Endothelial cell of umbilical vein (primary cell): ENCODE measurements around the gene IL12B. TPM values are rescaled to one million over a fixed set of nuclear protein-coding genes. Genes with fewer than 3 reads are reported as not detected.

Experiments used
- BruUV-seq: library from RNA; stranded (reverse); fragments of 400-500 nt; replicated peaks from 2 replicates; lab custom pipeline; 2021; lab: Mats Ljungman, UMichigan
- CTCF ChIA-PET: fragments of 300-600, 350-600 bp; sonication (Branson Sonifier 250); formaldehyde crosslinking; loops from one replicate; lab custom pipeline; 2021; ENCODE audit warnings: antibody characterized with exemption, inconsistent platforms; lab: Charles Lee
- POLR2A ChIA-PET: fragments of 300-600, 350-600 bp; sonication (Branson Sonifier 250); formaldehyde crosslinking; loops from one replicate; lab custom pipeline; 2021; ENCODE audit warnings: antibody characterized with exemption, inconsistent platforms; lab: Charles Lee
- DNase-seq: peaks from one replicate; pipeline ENCODE4 v3.0.0-alpha.2; 2011; ENCODE audit warnings: low read depth, low spot score
- FAIRE-seq: peaks from 2 replicates; lab custom pipeline; 2011; peaks lifted over from hg19 to GRCh38; lab: Jason Lieb, UNC
- H2AFZ ChIP-seq: 2 replicates; pipeline ENCODE4 v1.6.0; 2012; ENCODE audit warnings: low read depth, low read length, control low read depth, inconsistent platforms
- H3K27ac ChIP-seq: 2 replicates; pipeline ENCODE4 v1.5.1; 2011; ENCODE audit warnings: low read depth, mild to moderate bottlenecking, control low read depth, low read length, moderate library complexity; ENCODE audit not compliant: insufficient read depth
- H3K27me3 ChIP-seq, 2 experiments: 2 replicates each; pipeline versions ENCODE4 v1.6.0 to v1.6.1; 2011; ENCODE audit warnings: low read length in 2 of 2, mixed read lengths in 1 of 2; ENCODE audit not compliant: control insufficient read depth in 2 of 2, insufficient read depth in 2 of 2
- H3K36me3 ChIP-seq, 2 experiments: 2 replicates in 1 of 2; 3 replicates in 1 of 2; pipeline ENCODE4 v1.5.1; 2011; ENCODE audit warnings: low read length in 2 of 2, mild to moderate bottlenecking in 1 of 2, moderate library complexity in 1 of 2; ENCODE audit not compliant: control insufficient read depth in 2 of 2, insufficient read depth in 2 of 2; ENCODE audit errors: extremely low read depth in 1 of 2
- H3K4me1 ChIP-seq: 3 replicates; pipeline ENCODE4 v1.5.1; 2011; ENCODE audit warnings: mild to moderate bottlenecking, low read length; ENCODE audit not compliant: control insufficient read depth, insufficient read depth; ENCODE audit errors: extremely low read depth
- H3K4me2 ChIP-seq: 2 replicates; pipeline ENCODE4 v1.6.1; 2011; ENCODE audit warnings: low read length, control low read depth, mixed read lengths; ENCODE audit not compliant: insufficient read depth
- H3K4me3 ChIP-seq, 3 experiments: fragments of 200-600 bp in 1 of 3; sonication (generic), shearing (Covaris generic) in 1 of 3; replicated peaks in 1 of 3; 2 replicates each; pipeline ENCODE4 v1.5.1; 2011 to 2016; ENCODE audit warnings: control low read depth in 3 of 3, low read length in 3 of 3, mild to moderate bottlenecking in 2 of 3, inconsistent platforms in 1 of 3, low read depth in 1 of 3, moderate library complexity in 1 of 3; ENCODE audit not compliant: insufficient read depth in 1 of 3
- H3K79me2 ChIP-seq: 2 replicates; pipeline ENCODE4 v1.6.0; 2012; ENCODE audit warnings: low read length, inconsistent platforms; ENCODE audit not compliant: control insufficient read depth, insufficient read depth
- H3K9ac ChIP-seq: replicated peaks from 2 replicates; pipeline ENCODE3; 2011; ENCODE audit warnings: low read length, control low read depth; ENCODE audit not compliant: insufficient read depth; ENCODE audit errors: extremely low read depth
- H3K9me1 ChIP-seq: replicated peaks from 3 replicates; pipeline ENCODE4 v1.6.0; 2011; ENCODE audit warnings: mild to moderate bottlenecking, low read length; ENCODE audit not compliant: control insufficient read depth, insufficient read depth; ENCODE audit errors: extremely low read depth
- H3K9me3 ChIP-seq: replicated peaks from 2 replicates; pipeline ENCODE4 v1.5.1; 2012; ENCODE audit warnings: low read length, inconsistent platforms; ENCODE audit not compliant: control insufficient read depth, insufficient read depth
- H4K20me1 ChIP-seq: replicated peaks from 2 replicates; pipeline ENCODE3; 2011; ENCODE audit warnings: mild to moderate bottlenecking, low read length; ENCODE audit not compliant: control insufficient read depth, insufficient read depth; ENCODE audit errors: extremely low read depth
- EZH2 ChIP-seq: IDR thresholded peaks from 2 replicates; pipeline ENCODE4 v1.6.1; 2012; ENCODE audit warnings: borderline replicate concordance, low read depth, mild to moderate bottlenecking, moderate library complexity, low read length, inconsistent platforms; ENCODE audit not compliant: severe bottlenecking
- FOS ChIP-seq: IDR thresholded peaks from 2 replicates; pipeline ENCODE4 v1.6.1; 2011; ENCODE audit warnings: mild to moderate bottlenecking, low read length, moderate library complexity, borderline replicate concordance; ENCODE audit not compliant: insufficient read depth
- GATA2 ChIP-seq: IDR thresholded peaks from 2 replicates; pipeline ENCODE4 v1.7.0; 2011; ENCODE audit warnings: low read depth, mild to moderate bottlenecking, moderate library complexity, mixed read lengths, low read length; ENCODE audit not compliant: insufficient read length, insufficient read depth
- MYC ChIP-seq: IDR thresholded peaks from one replicate; pipeline ENCODE4 v1.6.1; 2011; ENCODE audit warnings: mild to moderate bottlenecking, low read depth, low read length
- POLR2A ChIP-seq: IDR thresholded peaks from 2 replicates; pipeline ENCODE4 v1.6.1; 2012; ENCODE audit warnings: low read depth, mild to moderate bottlenecking, control low read depth, low read length
- POLR2AphosphoS5 ChIP-seq: IDR thresholded peaks from 2 replicates; pipeline ENCODE4 v1.6.1; 2012; ENCODE audit warnings: low read depth, mild to moderate bottlenecking, control low read depth, low read length, moderate library complexity; ENCODE audit not compliant: insufficient read depth
- dilution Hi-C: fragments of 300-500 bp; cut with MboI; formaldehyde crosslinking; loops from one replicate; pipeline ENCODE4 v1.15.0; 2019; ENCODE audit warnings: low sequenced_read_pairs; ENCODE audit not compliant: extremely low pct_ligation_motif_present
- intact Hi-C: fragments of 100-400 bp; cut with micrococcal nuclease; formaldehyde crosslinking; loops from one replicate; pipeline ENCODE4 v1.10.0; 2022
- polyA plus RNA-seq, 4 experiments: library from polyadenylated mRNA; depleted of rRNA in 3 of 4; stranded (reverse) in 3 of 4; unstranded in 1 of 4; fragments of >200 nt; gene quantifications; 2 replicates each; pipeline versions ENCODE4 v1.2.1 to v1.2.3, GENCODE V29; 2011 to 2012; ENCODE audit warnings: missing spikeins in 1 of 4
- total RNA-seq: library from RNA; stranded (reverse); gene quantifications from 2 replicates; pipeline ENCODE4 v1.2.3, GENCODE V29; 2021
- TF ChIP-seq, protein P1 (sequence below): IDR thresholded peaks from 2 replicates; pipeline ENCODE4 v1.6.1; 2011; ENCODE audit not compliant: insufficient read depth, insufficient read length
- TF ChIP-seq, protein P2 (sequence below), 2 donors: IDR thresholded peaks; 1 replicate in 1 of 2; 2 replicates in 1 of 2; pipeline ENCODE4 v1.5.1; 2011; ENCODE audit warnings: low read length in 2 of 2, mild to moderate bottlenecking in 2 of 2, moderate library complexity in 2 of 2, control low read depth in 1 of 2, inconsistent platforms in 1 of 2, low read depth in 1 of 2; ENCODE audit not compliant: insufficient read depth in 1 of 2; ENCODE audit errors: extremely low read depth in 1 of 2

The IL12B gene
- total and polyA plus RNA-seq, 2 donors (not counting 3 experiments of a cell fraction or from before 2014, with no cell fraction given) = not detected

DNA sequence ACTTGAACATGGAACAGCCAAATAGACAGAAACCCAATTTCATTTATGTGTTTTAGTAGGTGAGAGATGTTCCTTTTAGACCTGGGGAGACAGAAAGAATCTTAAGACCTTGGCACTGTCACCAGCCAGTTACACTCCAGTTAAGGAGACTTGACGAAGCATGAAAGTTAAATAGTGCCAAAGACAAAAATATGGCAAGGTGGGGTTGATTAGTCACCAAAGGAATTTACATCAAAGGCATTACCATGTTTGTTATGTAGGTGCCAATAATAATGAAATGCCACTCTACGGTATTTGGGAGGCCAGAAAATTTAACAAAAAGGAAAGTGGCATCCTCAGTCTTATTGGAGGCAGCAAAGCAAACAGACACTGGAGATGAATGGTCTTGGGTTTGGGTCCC is 9.2 kb upstream of the IL12B start:
- no peak for TF ChIP-seq POLR2AphosphoS5
- no peak for TF ChIP-seq GATA2
- ChIA-PET CTCF (no interaction called here), POLR2A (no interaction called here)
- Histone ChIP-seq H3K4me3 (no peak overlapping the region), H3K4me2 (no peak overlapping the region), H3K27me3 (no peaks in the 10 kb centered on the region), H3K27ac (no peak overlapping the region), H2AFZ (no peak overlapping the region), H3K9ac (no peak overlapping the region), H3K9me1 (no peaks in the 10 kb centered on the region), H3K36me3 (no peaks in the 10 kb centered on the region), H3K4me1 (no peaks in the 10 kb centered on the region), H3K79me2 (no peaks in the 10 kb centered on the region), H3K9me3 (no peaks in the 10 kb centered on the region), H4K20me1 (no peaks in the 10 kb centered on the region)
- FAIRE-seq = no peak
- BruUV-seq = no TSS peak
- no peak for DNase-seq
- dilution Hi-C loops = no loop called here
- intact Hi-C loops = no loop called here

- CTCF ChIA-PET = no interaction called here
- Histone ChIP-seq H3K4me3 (no peak overlapping the region), H3K79me2 (no peaks in the 10 kb centered on the region), H4K20me1 (no peaks in the 10 kb centered on the region), H3K4me2 (no peak overlapping the region), H3K27me3 (no peaks in the 10 kb centered on the region), H3K9me3 (no peaks in the 10 kb centered on the region), H3K27ac (no peak overlapping the region), H3K9ac (no peak overlapping the region), H3K4me1 (no peaks in the 10 kb centered on the region), H2AFZ (no peak overlapping the region), H3K9me1 (no peaks in the 10 kb centered on the region), H3K36me3 (no peaks in the 10 kb centered on the region)
- POLR2A ChIA-PET = no interaction called here
- no TSS peak for BruUV-seq
- intact Hi-C loops (no loop called here), dilution Hi-C loops (no loop called here)
- FAIRE-seq (no peak), DNase-seq (no peak)
- TF ChIP-seq, protein P1, sequence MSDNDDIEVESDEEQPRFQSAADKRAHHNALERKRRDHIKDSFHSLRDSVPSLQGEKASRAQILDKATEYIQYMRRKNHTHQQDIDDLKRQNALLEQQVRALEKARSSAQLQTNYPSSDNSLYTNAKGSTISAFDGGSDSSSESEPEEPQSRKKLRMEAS = no peak
- TF ChIP-seq GATA2 (no peak), MYC (no peak), POLR2A (no peak), EZH2 (no peak), POLR2AphosphoS5 (no peak), FOS (no peak)
- TF ChIP-seq, protein P2, sequence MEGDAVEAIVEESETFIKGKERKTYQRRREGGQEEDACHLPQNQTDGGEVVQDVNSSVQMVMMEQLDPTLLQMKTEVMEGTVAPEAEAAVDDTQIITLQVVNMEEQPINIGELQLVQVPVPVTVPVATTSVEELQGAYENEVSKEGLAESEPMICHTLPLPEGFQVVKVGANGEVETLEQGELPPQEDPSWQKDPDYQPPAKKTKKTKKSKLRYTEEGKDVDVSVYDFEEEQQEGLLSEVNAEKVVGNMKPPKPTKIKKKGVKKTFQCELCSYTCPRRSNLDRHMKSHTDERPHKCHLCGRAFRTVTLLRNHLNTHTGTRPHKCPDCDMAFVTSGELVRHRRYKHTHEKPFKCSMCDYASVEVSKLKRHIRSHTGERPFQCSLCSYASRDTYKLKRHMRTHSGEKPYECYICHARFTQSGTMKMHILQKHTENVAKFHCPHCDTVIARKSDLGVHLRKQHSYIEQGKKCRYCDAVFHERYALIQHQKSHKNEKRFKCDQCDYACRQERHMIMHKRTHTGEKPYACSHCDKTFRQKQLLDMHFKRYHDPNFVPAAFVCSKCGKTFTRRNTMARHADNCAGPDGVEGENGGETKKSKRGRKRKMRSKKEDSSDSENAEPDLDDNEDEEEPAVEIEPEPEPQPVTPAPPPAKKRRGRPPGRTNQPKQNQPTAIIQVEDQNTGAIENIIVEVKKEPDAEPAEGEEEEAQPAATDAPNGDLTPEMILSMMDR (IDR thresholded peaks at IDR 0.05; ENCODE audit: extremely low read depth in 1 of 2, insufficient read depth in 1 of 2, low read depth in 1 of 2, low read length in 2 of 2) = no peak
Measured at GRCh38 chr5:159338118-159338517, 7.8 kb upstream of the IL12B start.
